GM21723 (cell line): Measurements from ENCODE around the gene TLR3.
A peak's percentile ranks its signal among the peaks of the same experiment; 100 is the strongest.
"Not testable (repeated sequence)": the region's sequence is repeated elsewhere in the genome, so short reads cannot be mapped to it uniquely, and the experiment has no call there.

Experiments used
- ATAC-seq: cut with Tn5 transposase; IDR thresholded peaks from one replicate; pipeline ENCODE4 v1.9.1; 2021; ENCODE audit warnings: mild to moderate bottlenecking, moderate library complexity; ENCODE audit not compliant: unreplicated experiment

The TLR3 gene

GRCh38 chr4:186047501-186047900 is 21.5 kb upstream of the TLR3 start:
- ATAC-seq = not testable (repeated sequence)

- not testable (repeated sequence) for ATAC-seq
Measured at GRCh38 chr4:186050135-186050534, 18.8 kb upstream of the TLR3 start.

DNA sequence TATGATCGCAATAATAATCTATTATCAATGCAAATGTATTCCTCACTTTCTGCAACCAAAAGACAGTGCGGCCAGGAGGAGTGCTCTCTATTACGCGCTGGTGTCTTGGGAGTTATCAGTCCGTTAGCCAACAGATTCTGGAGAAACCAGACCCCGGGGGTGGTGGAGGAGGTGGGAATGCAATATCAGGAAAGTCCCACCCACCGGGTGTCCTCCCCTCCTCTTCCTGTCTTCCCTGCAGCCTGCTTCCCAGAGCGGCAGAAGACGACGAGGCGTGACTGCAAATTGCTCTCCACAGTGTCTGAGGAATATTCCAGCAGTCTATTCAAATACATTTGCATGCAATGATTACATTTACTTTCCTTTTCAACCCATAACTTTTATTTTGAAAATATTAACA is 17.9 kb upstream of the TLR3 start:
- no peak for ATAC-seq

DNA sequence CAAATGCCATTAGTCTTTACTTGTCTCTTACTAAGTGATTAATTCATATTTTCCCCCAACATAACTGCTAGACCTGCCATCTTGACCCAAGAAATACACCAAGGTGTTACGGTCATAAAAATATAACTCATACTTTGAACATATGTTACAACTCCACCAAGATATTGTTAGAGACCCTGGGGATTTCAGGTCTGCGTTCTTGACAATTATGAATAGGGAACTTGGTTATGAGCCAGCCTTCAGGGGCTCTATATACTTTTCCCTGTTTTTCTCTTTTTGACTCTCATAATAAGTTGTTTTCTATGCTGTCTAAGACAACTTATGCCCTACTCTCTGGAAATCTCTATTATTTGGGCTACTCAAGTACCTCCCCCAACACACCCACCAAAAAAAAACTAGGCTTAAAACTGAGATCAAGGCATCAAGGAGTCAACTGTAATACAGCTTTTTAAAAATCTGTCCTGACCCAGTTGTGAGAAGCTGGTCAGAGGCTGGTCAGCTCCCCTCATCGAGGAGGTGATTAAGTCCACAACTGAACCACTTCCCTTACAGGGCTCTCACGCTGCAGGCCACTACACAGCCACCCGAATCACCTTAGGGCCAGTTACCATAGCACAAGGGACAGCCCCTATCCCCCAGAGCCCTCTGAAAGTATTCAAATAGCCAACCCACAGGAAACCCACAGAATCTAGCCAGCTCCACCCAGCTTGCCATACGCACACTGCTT is 10.5 kb upstream of the TLR3 start:
- ATAC-seq = peak; percentile 100

GRCh38 chr4:186058980-186059316 is 10.0 kb upstream of the TLR3 start:
- no peak for ATAC-seq

GRCh38 chr4:186061921-186062320 is 7.0 kb upstream of the TLR3 start:
- no peak for ATAC-seq

DNA sequence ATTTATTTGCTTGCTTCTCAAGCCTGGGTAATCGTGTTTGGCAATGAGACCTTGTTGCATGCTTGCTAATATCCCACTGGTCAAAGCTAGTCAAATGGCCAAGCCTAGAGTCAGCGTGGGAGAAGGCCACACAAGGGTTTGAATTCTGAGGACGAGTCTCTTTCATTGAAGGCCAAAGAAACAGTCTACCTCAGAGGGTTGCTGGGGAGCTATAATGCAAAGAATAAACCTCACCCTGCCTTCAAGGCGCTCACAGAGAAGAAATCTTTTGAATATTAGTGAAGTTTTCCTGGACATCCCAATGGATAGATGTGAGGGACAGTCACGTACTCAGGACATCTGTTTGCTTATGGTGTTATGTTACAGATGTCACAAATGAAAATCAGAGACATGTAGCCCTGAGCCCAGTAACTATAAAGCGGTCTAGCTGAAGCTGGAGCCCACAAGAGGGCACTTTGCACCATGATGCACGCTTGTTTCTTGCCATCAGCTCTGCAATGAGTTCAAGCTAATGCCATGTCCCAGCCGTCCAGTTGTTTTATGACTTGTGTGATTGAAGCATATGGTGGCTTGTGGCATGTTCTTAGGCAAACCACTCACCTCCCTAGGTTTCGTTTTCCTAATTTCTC is 1.1 kb upstream of the TLR3 start:
- ATAC-seq = peak; percentile 83

GRCh38 chr4:186069729-186070128 is 773 bp downstream of the TLR3 start:
- no peak for ATAC-seq

DNA sequence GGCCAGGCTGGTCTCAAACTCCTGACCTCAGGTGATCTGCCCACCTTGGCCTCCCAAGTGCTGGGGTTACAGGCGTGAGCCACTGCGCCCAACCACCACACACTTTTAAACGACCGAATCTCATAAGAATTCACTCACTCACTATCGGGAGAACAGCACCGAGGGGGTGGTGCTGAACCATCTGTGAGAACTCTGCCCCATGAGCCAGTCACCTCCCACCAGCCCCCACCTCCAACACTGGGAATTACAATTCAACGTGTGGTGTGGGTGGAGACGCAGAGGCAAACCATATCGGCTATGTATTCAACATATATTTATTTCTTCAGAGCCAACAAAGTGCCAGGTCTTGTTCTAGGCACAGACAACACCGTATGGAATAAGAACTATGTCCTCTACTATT is 3.6 kb downstream of the TLR3 start:
- ATAC-seq = no peak

- no peak for ATAC-seq
Measured at GRCh38 chr4:186074189-186074588, 5.2 kb downstream of the TLR3 start.

GRCh38 chr4:186078981-186079638 is 10.2 kb downstream of the TLR3 start:
- no peak for ATAC-seq

DNA sequence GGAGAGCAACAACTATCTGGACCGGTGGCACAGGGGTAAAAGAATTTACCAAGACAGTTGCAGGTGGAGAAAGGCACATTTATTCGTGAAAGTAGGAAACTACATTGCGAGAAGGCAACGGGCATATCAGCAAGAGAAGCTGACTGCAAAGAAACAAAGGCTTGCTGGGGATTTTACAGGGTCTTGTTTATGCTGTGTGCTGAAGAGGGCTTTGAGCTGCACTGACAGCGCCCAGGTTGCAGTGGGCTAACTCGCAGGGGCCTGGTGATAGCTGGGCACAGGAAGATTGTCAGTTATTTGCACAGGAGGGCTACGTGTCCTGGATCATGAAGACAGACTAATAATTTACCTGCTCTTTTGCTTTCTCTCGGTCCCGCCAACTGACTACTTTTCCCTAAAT is 10.7 kb downstream of the TLR3 start:
- ATAC-seq = no peak

DNA sequence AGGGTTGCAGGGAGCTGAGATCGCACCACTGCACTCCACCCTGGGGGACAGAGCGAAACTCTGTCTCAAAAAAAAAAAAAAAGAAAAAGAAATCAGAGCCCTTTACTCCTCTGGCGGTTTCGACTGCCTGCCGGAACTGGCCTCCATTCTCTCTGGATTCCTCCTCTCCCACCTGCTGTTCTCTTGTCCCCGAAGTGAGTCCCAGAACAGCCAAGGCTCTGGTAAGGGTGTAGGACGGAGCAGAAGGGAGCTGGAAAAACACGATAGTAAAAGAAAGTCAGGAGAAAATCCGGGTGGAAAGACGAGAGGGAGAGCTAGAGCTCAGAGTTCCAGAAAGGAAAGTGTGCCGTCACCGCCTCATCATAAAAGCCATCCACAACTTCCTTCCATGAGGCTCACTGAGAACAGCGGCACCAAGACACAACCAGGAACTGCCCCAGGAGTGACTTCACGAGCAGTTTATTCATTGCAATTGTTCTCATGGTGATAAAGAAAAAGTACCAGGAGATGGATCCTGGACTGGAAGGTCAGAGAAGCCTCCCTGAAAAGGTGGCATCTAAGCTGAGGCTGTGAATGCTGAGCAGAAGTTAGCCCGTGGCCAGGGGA is 12.3 kb downstream of the TLR3 start:
- ATAC-seq = no peak

DNA sequence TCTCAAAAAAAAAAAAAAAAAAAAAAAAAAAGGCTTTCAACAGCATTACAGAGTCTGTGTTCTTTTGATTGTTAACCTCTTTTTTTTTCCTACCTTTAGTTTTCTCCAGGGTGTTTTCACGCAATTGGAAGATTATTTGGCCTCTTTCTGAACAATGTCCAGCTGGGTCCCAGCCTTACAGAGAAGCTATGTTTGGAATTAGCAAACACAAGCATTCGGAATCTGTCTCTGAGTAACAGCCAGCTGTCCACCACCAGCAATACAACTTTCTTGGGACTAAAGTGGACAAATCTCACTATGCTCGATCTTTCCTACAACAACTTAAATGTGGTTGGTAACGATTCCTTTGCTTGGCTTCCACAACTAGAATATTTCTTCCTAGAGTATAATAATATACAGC is 13.3 kb downstream of the TLR3 start:
- ATAC-seq = no peak

DNA sequence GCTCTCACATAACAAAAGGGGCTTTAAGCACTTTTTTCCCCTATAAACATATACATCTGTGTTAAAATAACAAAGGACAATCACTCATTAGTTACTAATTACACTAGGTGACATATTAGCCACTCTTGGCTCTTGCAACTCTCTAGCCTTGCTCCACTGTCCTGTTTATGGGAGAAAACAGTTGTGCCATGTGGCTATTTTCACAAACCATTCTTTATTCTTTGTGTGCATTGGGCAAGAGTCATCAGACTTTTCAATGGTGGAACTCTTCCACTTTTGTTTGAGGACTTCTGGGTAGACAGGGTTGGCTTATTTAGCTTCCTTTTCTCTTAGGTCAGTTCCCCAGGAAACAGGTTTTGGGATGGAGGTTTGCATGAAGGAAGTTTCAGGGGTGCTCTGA is 19.6 kb downstream of the TLR3 start:
- no peak for ATAC-seq

GRCh38 chr4:186092296-186092695 is 23.3 kb downstream of the TLR3 start:
- no peak for ATAC-seq

DNA sequence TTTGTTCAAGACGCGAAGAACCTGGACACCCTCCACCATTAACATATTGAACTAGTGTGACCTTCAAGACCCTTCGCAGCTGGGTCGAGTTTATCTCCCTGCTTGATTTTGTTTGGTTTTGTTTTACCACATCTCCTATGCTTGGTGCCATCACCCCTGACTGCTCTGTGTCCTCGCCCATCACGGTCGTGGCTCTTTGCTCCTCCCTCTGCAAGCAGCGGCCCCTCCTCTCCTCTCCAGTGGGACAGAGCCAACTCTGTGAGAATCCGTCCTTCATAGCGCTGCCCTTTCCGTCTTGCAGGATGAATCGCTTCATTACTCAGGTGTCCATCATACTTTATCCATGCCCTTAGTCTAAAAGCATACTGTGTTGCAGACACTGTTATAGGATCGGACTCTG is 26.4 kb downstream of the TLR3 start:
- ATAC-seq = no peak

DNA sequence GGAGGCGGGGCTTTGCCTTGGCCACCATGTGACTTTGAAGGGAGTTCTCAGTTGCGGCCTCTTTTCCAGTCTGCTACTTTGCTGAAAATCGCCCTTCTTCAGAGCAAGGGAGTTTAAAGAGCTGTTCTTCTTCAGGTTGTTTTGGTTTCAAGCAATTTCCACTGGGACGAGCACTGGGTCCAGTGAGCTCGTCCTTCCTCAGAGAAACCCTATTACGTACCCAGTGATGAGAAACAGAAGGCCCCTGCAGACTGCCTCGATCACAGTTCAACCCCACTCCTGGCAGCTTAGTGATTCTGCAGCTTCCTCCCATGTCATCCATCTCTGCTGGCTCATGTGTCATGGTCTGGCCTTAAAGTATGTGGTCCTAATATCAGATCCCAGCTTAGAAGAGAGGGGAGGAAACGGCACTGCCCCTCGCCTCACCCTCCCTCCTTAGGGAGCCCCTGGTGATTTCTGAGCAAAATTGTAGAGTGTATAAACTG is 27.8 kb downstream of the TLR3 start:
- ATAC-seq = no peak

GRCh38 chr4:186097386-186097785 is 28.4 kb downstream of the TLR3 start:
- no peak for ATAC-seq

DNA sequence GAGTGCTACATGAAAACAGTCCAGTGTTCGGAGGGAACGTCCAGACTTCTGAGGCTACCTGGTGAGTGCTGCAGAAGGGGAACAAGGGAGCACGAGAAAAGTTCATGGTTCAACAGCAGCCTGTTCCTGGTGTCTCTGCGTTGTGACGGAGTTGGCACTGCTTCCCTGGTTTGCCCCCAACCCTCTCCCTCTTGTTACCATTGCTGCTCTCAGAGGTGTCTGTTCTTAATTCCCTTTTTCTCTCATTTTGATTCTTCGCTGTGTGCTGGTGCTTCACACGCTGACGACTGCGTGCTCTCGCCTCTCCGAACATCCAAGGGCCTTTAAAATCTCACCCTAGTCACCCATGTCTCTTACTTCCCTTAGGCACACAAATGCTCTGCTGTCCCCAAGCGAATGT is 34.0 kb downstream of the TLR3 start:
- ATAC-seq = no peak

- ATAC-seq = peak; percentile 72
Measured at GRCh38 chr4:186104114-186104889, 35.3 kb downstream of the TLR3 start, which contains the start of gene FAM149A. TSS of gene FAM149A (plus strand) at chr4:186104704.
